Left lung (tissue), 10 donors: ENCODE measurements around the gene KATNBL1. TPM values are rescaled to one million over a fixed set of nuclear protein-coding genes. Genes with fewer than 3 reads are reported as not detected.
"Not testable (repeated sequence)": the region's sequence is repeated elsewhere in the genome, so short reads cannot be mapped to it uniquely, and the experiment has no call there.

Experiments used
- ATAC-seq: fragments of 200-7000 bp; cut with Tn5 transposase; one replicate; pipeline ENCODE4 v1.9.1; 2020; ENCODE audit warnings: moderate library complexity
- DNase-seq, 4 donors: peaks; one replicate each; pipeline ENCODE4 v3.0.0-alpha.2; 2013 to 2020
- H3K27ac ChIP-seq, 2 donors: fragments of 200-600 bp; sonication (generic) in 1 of 2; one replicate each; pipeline versions ENCODE4 v1.5.0 to v1.8.0; 2020 to 2021
- H3K27me3 ChIP-seq, 2 donors: fragments of 200-600 bp; sonication (generic) in 1 of 2; one replicate each; pipeline versions ENCODE4 v1.5.0 to v1.8.0; 2020 to 2021
- H3K36me3 ChIP-seq, 2 donors: fragments of 200-600 bp; sonication (generic) in 1 of 2; one replicate each; pipeline versions ENCODE4 v1.5.0 to v1.8.0; 2020 to 2021
- H3K4me1 ChIP-seq, 2 donors: fragments of 200-600 bp; one replicate each; pipeline ENCODE4 v1.8.0; 2021
- H3K4me3 ChIP-seq, 2 donors: fragments of 200-600 bp; sonication (generic) in 1 of 2; one replicate each; pipeline versions ENCODE4 v1.5.0 to v1.8.0; 2020 to 2021; ENCODE audit warnings: mild to moderate bottlenecking in 1 of 2
- H3K9me3 ChIP-seq, 2 donors: fragments of 200-600 bp; sonication (generic) in 1 of 2; one replicate each; pipeline versions ENCODE4 v1.5.0 to v1.8.0; 2020 to 2021
- intact Hi-C, 2 donors: fragments of 100-400 bp; cut with DNase I; formaldehyde crosslinking; loops; one replicate each; pipeline versions ENCODE4 v1.11.2 to v1.14.2; 2022
- polyA plus RNA-seq, 6 donors: library from polyadenylated mRNA; unstranded; fragments of 120-200 nt; gene quantifications; one replicate each; pipeline ENCODE4 v1.2.1, GENCODE V29; 2013; ENCODE audit not compliant: insufficient read length in 6 of 6
- total RNA-seq, 2 donors: library from RNA; stranded (reverse); fragmentation: NEBNext Ultra II Directional; extraction: Animal tissue kit (Norgen Biotek cat#: 25700); gene quantifications; one replicate each; pipeline ENCODE4 v1.2.1, GENCODE V29; 2021
- TF ChIP-seq, protein P1 (sequence below), 2 donors: fragments of 200-600 bp; sonication (generic) in 1 of 2; IDR thresholded peaks; one replicate each; pipeline versions ENCODE4 v1.5.0 to v1.8.0; 2021; ENCODE audit warnings: antibody characterized with exemption in 2 of 2
- donor health status: DM: no; HTN: yes; CAD: no.
- donor health status: DM: no; HTN: no; CAD: no.

Gene KATNBL1
- total and polyA plus RNA-seq, 8 donors: 37.4 to 112 (median 88.0) TPM

DNA sequence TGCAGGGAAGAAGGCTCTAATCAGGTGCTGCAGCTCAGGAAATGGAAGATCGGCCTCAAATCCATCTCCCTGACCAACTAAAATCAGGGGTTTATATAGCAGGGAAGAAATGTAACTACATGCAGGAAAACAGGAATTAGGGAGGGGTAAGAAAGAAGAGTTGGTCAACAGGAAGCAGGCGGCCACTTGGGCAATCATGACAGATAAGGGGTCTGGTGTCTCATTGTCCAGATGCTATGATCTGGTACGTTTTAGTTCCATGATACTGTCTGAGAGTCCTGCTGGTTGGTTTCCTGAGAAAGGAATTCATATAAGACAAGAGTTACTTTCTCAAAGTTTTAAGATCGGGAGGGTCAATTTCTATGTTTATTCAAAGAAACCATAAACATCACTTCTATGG, 24.2 kb downstream of the KATNBL1 start:
- H3K9me3 ChIP-seq: no peaks in the 10 kb centered on the region
- no peak overlapping the region for H3K27ac ChIP-seq
- intact Hi-C loops: no loop called here
- no peaks in the 10 kb centered on the region for H3K27me3 ChIP-seq
- peaks cover 0 to 8% of the 10 kb centered on the region in 2 donors for H3K36me3 ChIP-seq
- ATAC-seq (no peak), DNase-seq (no peak)
- H3K4me3 ChIP-seq: no peak overlapping the region
- H3K4me1 ChIP-seq: peaks cover 2 to 6% of the 10 kb centered on the region in 2 donors
- TF ChIP-seq, protein P1, sequence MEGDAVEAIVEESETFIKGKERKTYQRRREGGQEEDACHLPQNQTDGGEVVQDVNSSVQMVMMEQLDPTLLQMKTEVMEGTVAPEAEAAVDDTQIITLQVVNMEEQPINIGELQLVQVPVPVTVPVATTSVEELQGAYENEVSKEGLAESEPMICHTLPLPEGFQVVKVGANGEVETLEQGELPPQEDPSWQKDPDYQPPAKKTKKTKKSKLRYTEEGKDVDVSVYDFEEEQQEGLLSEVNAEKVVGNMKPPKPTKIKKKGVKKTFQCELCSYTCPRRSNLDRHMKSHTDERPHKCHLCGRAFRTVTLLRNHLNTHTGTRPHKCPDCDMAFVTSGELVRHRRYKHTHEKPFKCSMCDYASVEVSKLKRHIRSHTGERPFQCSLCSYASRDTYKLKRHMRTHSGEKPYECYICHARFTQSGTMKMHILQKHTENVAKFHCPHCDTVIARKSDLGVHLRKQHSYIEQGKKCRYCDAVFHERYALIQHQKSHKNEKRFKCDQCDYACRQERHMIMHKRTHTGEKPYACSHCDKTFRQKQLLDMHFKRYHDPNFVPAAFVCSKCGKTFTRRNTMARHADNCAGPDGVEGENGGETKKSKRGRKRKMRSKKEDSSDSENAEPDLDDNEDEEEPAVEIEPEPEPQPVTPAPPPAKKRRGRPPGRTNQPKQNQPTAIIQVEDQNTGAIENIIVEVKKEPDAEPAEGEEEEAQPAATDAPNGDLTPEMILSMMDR (IDR thresholded peaks at IDR 0.05): no peak

DNA sequence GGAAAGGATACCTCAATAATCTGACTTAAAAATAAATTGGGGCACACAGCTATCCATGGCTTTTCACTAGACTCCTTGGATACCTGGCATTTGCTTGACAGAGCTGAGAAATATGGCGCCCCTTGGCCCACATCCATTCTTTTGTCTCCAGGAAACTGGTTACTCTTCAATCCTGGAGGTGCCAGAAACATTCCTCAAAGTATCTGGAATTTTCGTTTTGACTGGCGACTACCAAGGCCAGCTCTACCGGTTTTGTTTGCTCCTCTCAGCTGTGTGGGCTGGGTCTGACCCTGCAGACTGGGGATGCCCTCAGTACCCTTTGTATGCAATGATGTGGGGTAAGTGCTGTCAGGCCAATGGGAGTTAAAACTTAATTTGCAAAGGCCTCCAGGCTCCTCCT, 27.0 kb downstream of the KATNBL1 start:
- peak; percentile 34 for ATAC-seq

DNA sequence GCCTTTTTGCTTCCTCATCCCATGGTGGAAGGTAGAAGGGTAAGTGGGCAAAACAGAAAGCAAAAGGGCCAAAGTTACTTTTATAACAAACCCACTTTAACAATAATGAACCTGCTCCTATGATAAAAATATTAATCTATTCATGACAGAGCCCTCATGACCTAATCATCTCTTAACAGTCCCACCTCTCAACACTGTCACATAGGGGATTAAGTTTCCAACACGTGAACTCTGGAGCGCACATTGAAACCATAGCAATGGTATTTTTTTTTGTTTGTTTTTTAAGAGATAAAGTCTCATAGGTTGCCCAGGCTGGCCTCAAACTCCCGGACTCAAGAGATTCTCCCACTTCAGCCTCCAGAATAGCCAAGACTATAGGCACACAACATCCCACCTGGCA, 30.7 kb downstream of the KATNBL1 start:
- Histone ChIP-seq H3K4me3 (no peak overlapping the region), H3K36me3 (peaks cover 0 to 3% of the 10 kb centered on the region in 2 donors), H3K27ac (no peak overlapping the region), H3K27me3 (no peaks in the 10 kb centered on the region), H3K9me3 (peaks cover 0 to 5% of the 10 kb centered on the region in 2 donors), H3K4me1 (peaks cover 0 to 2% of the 10 kb centered on the region in 2 donors)
- DNase-seq (no peak), ATAC-seq (no peak)
- TF ChIP-seq, protein P1 (IDR thresholded peaks at IDR 0.05): no peak
- intact Hi-C loops: no loop called here

More for the DNA sequence above, 27.0 kb downstream of the KATNBL1 start:
- intact Hi-C loops: no loop called here
- H3K27me3 ChIP-seq: no peaks in the 10 kb centered on the region
- H3K36me3 ChIP-seq: peaks cover 0 to 8% of the 10 kb centered on the region in 2 donors
- H3K4me1 ChIP-seq: peaks cover 0 to 2% of the 10 kb centered on the region in 2 donors
- no peak overlapping the region for H3K27ac ChIP-seq
- H3K9me3 ChIP-seq: no peaks in the 10 kb centered on the region
- no peak overlapping the region for H3K4me3 ChIP-seq
- TF ChIP-seq, protein P1 (IDR thresholded peaks at IDR 0.05): no peak
- DNase-seq: peak in 1 of 4 donors; percentile 5

DNA sequence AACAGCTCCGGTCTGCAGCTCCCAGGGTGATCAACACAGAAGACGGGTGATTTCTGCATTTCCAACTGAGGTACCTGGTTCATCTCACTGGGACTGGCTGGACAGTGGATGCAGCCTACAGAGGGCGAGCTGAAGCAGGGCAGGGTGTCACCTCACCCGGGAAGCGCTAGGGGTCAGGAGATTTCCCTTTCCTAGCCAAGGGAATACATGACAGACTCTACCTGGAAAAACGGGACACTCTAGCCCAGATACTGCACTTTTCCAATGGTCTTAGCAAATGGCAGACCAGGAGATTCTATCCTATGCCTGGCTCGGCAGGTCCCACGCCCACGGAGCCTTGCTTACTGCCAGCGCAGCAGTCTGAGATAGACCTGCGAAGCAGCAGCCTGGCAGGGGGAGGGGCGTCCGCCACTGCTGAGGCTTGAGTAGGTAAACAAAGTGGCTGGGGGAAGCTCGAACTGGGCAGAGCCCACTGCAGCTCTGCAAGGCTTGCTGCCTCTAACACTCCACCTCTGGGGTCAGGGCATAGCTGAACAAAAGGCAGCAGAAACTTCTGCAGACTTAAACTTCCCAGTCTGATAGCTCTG, 43.8 kb downstream of the KATNBL1 start:
- H3K4me3 ChIP-seq, H3K27ac ChIP-seq, ATAC-seq, intact Hi-C loops, H3K4me1 ChIP-seq, H3K27me3 ChIP-seq: not testable (repeated sequence)
- peak in 1 of 4 donors; percentile 62 for DNase-seq
- H3K9me3 ChIP-seq: peaks cover 0 to 27% of the 10 kb centered on the region in 2 donors
- H3K36me3 ChIP-seq: peaks cover 0 to 24% of the 10 kb centered on the region in 2 donors

DNA sequence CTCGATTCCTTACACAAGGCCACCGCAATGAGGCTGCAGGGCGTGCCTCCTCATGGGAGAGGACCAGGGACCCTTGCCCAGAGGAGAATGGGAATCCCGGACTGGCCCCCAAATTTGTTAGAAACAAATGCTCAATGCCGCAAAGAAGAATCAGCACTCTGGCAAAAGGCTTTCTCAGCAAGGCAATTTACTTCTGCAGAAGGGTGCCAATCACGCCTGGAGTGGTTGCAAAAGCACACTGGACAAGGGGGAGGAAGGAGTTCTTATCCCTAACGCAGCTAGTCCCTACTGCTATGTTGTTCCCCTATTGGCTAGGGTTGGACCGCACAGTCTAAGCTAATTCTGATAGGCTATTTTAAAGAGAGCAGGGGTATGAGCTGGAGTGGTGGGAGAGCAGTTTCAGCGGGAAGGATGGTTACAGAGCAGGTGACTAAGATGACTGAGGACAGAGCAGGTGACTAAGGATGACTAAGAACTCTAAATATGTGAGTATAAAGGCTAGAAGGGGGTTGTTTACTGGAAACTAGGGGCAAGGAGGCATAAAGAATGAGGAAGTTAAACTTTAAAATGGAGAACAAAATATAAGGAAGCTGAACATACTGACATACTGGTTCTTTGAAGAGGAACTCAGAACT, 48.5 kb downstream of the KATNBL1 start:
- H3K27me3 ChIP-seq: no peaks in the 10 kb centered on the region
- H3K36me3 ChIP-seq: peaks cover 0 to 60% of the 10 kb centered on the region in 2 donors
- TF ChIP-seq, protein P1 (IDR thresholded peaks at IDR 0.05): no peak
- H3K4me1 ChIP-seq: no peaks in the 10 kb centered on the region
- H3K4me3 ChIP-seq: no peak overlapping the region
- intact Hi-C loops: no loop called here
- DNase-seq (no peak), ATAC-seq (no peak)
- peaks cover 0 to 43% of the 10 kb centered on the region in 2 donors for H3K9me3 ChIP-seq
- H3K27ac ChIP-seq: peak overlapping the region in 1 of 2 donors; percentile 70
